Neural cell (in vitro differentiated cells): ENCODE results near the gene TFEB. TPM values are rescaled to one million over a fixed set of nuclear protein-coding genes. Genes with fewer than 3 reads are reported as not detected.

ENCODE experiments used
- H2AFZ ChIP-seq: fragments of 200-600, 300-800 bp; sonication (generic), shearing (Covaris generic); 2 replicates; pipeline ENCODE4 v1.6.0; 2014; ENCODE audit warnings: low read depth, mild to moderate bottlenecking, antibody characterized with exemption, low read length, moderate library complexity
- H3F3A ChIP-seq: fragments of 200-600 bp; shearing (Covaris generic); 2 replicates; pipeline ENCODE4 v1.6.1; 2016; ENCODE audit warnings: mild to moderate bottlenecking, moderate library complexity, mixed read lengths, antibody characterized with exemption, low read length; ENCODE audit not compliant: insufficient read depth, poor library complexity, severe bottlenecking
- H3K27ac ChIP-seq: fragments of 200-600, 300-800 bp; sonication (generic), shearing (Covaris generic); 2 replicates; pipeline ENCODE4 v1.5.1; 2014; ENCODE audit warnings: mild to moderate bottlenecking, low read length, moderate library complexity
- H3K27me3 ChIP-seq: fragments of 300-800, 200-600 bp; sonication (generic), shearing (Covaris generic); 2 replicates; pipeline ENCODE4 v1.6.0; 2014; ENCODE audit warnings: mild to moderate bottlenecking, low read depth, low read length, moderate library complexity; ENCODE audit not compliant: insufficient read depth
- H3K36me3 ChIP-seq: fragments of 300-800, 200-600 bp; sonication (generic), shearing (Covaris generic); 2 replicates; pipeline ENCODE4 v1.5.1; 2014; ENCODE audit warnings: mild to moderate bottlenecking, antibody characterized with exemption, low read length, moderate library complexity; ENCODE audit not compliant: insufficient read depth
- H3K4me2 ChIP-seq: fragments of 300-800, 200-600 bp; sonication (generic), shearing (Covaris generic); 2 replicates; pipeline ENCODE4 v1.6.0; 2014; ENCODE audit warnings: mild to moderate bottlenecking, low read length
- H3K4me3 ChIP-seq: fragments of 300-800, 200-600 bp; sonication (generic), shearing (Covaris generic); 2 replicates; pipeline ENCODE4 v1.5.1; 2014; ENCODE audit warnings: mild to moderate bottlenecking, low read length, moderate library complexity
- H3K79me2 ChIP-seq: fragments of 200-600 bp; shearing (Covaris generic); replicated peaks from 2 replicates; pipeline ENCODE4 v1.6.0; 2014; ENCODE audit warnings: mild to moderate bottlenecking, low read length, moderate library complexity; ENCODE audit not compliant: insufficient read depth
- H3K9ac ChIP-seq: fragments of 300-800, 200-600 bp; sonication (generic), shearing (Covaris generic); 2 replicates; pipeline ENCODE4 v1.6.1; 2016; ENCODE audit warnings: mild to moderate bottlenecking, low read length, mixed read lengths
- H3K9me2 ChIP-seq: fragments of 200-600 bp; shearing (Covaris generic); 2 replicates; pipeline ENCODE4 v1.6.1; 2016; ENCODE audit warnings: mild to moderate bottlenecking, low read length, mixed read lengths; ENCODE audit not compliant: insufficient read depth
- H3K9me3 ChIP-seq: fragments of 200-600, 300-800 bp; sonication (generic), shearing (Covaris generic); 2 replicates; pipeline ENCODE4 v1.6.1; 2016; ENCODE audit warnings: mild to moderate bottlenecking, mixed run types, low read length, moderate library complexity, mixed read lengths
- H4K20me1 ChIP-seq: fragments of 200-600 bp; shearing (Covaris generic); 2 replicates; pipeline ENCODE4 v1.6.1; 2016; ENCODE audit warnings: mild to moderate bottlenecking, mixed run types; ENCODE audit not compliant: insufficient read depth
- CTCF ChIP-seq: fragments of 450-650 bp; IDR thresholded peaks from 2 replicates; pipeline ENCODE4 v1.5.1; 2014; ENCODE audit warnings: antibody characterized with exemption, mild to moderate bottlenecking, moderate library complexity; ENCODE audit not compliant: poor library complexity, severe bottlenecking
- EP300 ChIP-seq: fragments of 450-650 bp; conservative IDR thresholded peaks from 2 replicates; pipeline ENCODE4 v1.6.1; 2014; ENCODE audit warnings: antibody characterized with exemption, mild to moderate bottlenecking, moderate library complexity; ENCODE audit not compliant: poor library complexity, severe bottlenecking
- EZH2 ChIP-seq: fragments of 200-600, 300-800 bp; shearing (Covaris generic), sonication (generic); IDR thresholded peaks from 2 replicates; pipeline ENCODE4 v1.6.1; 2014; ENCODE audit warnings: antibody characterized with exemption, low read length, borderline replicate concordance, mild to moderate bottlenecking; ENCODE audit not compliant: insufficient read depth, poor library complexity, severe bottlenecking
- MXI1 ChIP-seq: fragments of 450-650 bp; conservative IDR thresholded peaks from 2 replicates; pipeline ENCODE4 v1.6.1; 2014; ENCODE audit warnings: antibody characterized with exemption, mild to moderate bottlenecking; ENCODE audit not compliant: poor library complexity, severe bottlenecking
- POLR2AphosphoS5 ChIP-seq: IDR thresholded peaks from 2 replicates; pipeline ENCODE4 v1.6.1; 2012
- RAD21 ChIP-seq: fragments of 450-650 bp; conservative IDR thresholded peaks from 2 replicates; pipeline ENCODE4 v1.6.1; 2014; ENCODE audit warnings: antibody characterized with exemption, mild to moderate bottlenecking, moderate library complexity
- REST ChIP-seq: IDR thresholded peaks from 2 replicates; pipeline ENCODE4 v1.6.1; 2012; ENCODE audit warnings: borderline replicate concordance
- SMC3 ChIP-seq: fragments of 450-650 bp; conservative IDR thresholded peaks from 2 replicates; pipeline ENCODE4 v1.6.1; 2014; ENCODE audit warnings: antibody characterized with exemption, mild to moderate bottlenecking, moderate library complexity; ENCODE audit not compliant: poor library complexity
- TAF1 ChIP-seq: IDR thresholded peaks from 2 replicates; pipeline ENCODE4 v1.6.1; 2012; ENCODE audit warnings: low read depth
- polyA plus RNA-seq: library from polyadenylated mRNA; depleted of rRNA; stranded (reverse); fragments of >200 nt; gene quantifications from 2 replicates; pipeline ENCODE4 v1.2.3, GENCODE V29; 2014

The TFEB gene
- polyA plus RNA-seq, 1 donor from 2014 or later, result 0.24 TPM

- no peaks in the 10 kb centered on the region for H3K27me3 ChIP-seq
- no peak overlapping the region for H3K4me3 ChIP-seq
- no peaks in the 10 kb centered on the region for H3K9me3 ChIP-seq
- no peak overlapping the region for H3K4me2 ChIP-seq
- H3K79me2 ChIP-seq, result no peaks in the 10 kb centered on the region
- no peak overlapping the region for H2AFZ ChIP-seq
- no peaks in the 10 kb centered on the region for H3K9me2 ChIP-seq
- TF ChIP-seq CTCF (no peak), EZH2 (no peak), RAD21 (no peak), POLR2AphosphoS5 (no peak), REST (no peak), SMC3 (no peak), MXI1 (no peak)
- no peak overlapping the region for H3K9ac ChIP-seq
- H4K20me1 ChIP-seq, result no peaks in the 10 kb centered on the region
- no peaks in the 10 kb centered on the region for H3K36me3 ChIP-seq
- H3F3A ChIP-seq, result no peaks in the 10 kb centered on the region
- no peak overlapping the region for H3K27ac ChIP-seq
Observed at GRCh38 chr6:41757931-41758640, 22.7 kb upstream of the TFEB start.

- no peaks in the 10 kb centered on the region for H3K36me3 ChIP-seq
- H3K4me3 ChIP-seq, result no peak overlapping the region
- TF ChIP-seq MXI1, result no peak
- H3F3A ChIP-seq, result no peaks in the 10 kb centered on the region
- H4K20me1 ChIP-seq, result no peaks in the 10 kb centered on the region
- no peaks in the 10 kb centered on the region for H3K27me3 ChIP-seq
- H3K4me2 ChIP-seq, result no peak overlapping the region
- H2AFZ ChIP-seq, result no peak overlapping the region
- H3K9ac ChIP-seq, result no peak overlapping the region
- no peak overlapping the region for H3K27ac ChIP-seq
- H3K9me3 ChIP-seq, result no peaks in the 10 kb centered on the region
- no peaks in the 10 kb centered on the region for H3K79me2 ChIP-seq
- H3K9me2 ChIP-seq, result no peaks in the 10 kb centered on the region
Observed at GRCh38 chr6:41757271-41757670, 21.9 kb upstream of the TFEB start.

- no peak overlapping the region for H2AFZ ChIP-seq
Observed at GRCh38 chr6:41756354-41756753, 20.9 kb upstream of the TFEB start.

More at GRCh38 chr6:41756354-41756753, 20.9 kb upstream of the TFEB start:
- Histone ChIP-seq H3K36me3 (no peaks in the 10 kb centered on the region), H3F3A (no peaks in the 10 kb centered on the region), H4K20me1 (no peaks in the 10 kb centered on the region), H3K9me3 (no peaks in the 10 kb centered on the region), H3K9ac (no peak overlapping the region), H3K79me2 (no peaks in the 10 kb centered on the region), H3K9me2 (no peaks in the 10 kb centered on the region), H3K27ac (no peak overlapping the region), H3K4me3 (no peak overlapping the region), H3K4me2 (no peak overlapping the region), H3K27me3 (no peaks in the 10 kb centered on the region)
- no peak for TF ChIP-seq EP300
- TF ChIP-seq POLR2AphosphoS5, result no peak
- no peak for TF ChIP-seq TAF1
- no peak for TF ChIP-seq MXI1
- no peak for TF ChIP-seq SMC3
- TF ChIP-seq EZH2, result no peak
- no peak for TF ChIP-seq CTCF
- no peak for TF ChIP-seq RAD21
- TF ChIP-seq REST, result no peak
